DLD1 (cell line): ENCODE data around the gene DNAJC1.
"Not testable (repeated sequence)": the region's sequence is repeated elsewhere in the genome, so short reads cannot be mapped to it uniquely, and the experiment has no call there.

Source experiments
- in situ Hi-C: cut with HindIII; loops from 2 replicates; pipeline ENCODE4 v1.10.0; 2017; ENCODE audit warnings: low sequenced_read_pairs

Gene DNAJC1

DNA sequence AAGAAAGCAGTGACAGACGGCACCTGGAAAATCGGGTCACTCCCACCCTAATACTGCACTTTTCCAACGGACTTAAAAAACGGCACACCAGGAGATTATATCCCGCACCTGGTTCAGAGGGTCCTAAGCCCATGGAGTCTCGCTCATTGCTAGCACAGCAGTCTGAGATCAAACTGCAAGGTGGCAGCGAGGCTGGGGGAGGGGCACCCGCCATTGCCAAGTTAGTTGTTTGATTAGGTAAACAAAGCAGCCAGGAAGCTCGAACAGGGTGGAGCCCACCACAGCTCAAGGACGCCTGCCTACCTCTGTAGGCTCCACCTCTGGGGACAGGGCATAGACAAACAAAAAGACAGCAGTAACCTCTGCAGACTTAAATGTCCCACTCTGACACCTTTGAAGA lies 169.0 kb downstream of the DNAJC1 start:
- in situ Hi-C loops: not testable (repeated sequence)

DNA sequence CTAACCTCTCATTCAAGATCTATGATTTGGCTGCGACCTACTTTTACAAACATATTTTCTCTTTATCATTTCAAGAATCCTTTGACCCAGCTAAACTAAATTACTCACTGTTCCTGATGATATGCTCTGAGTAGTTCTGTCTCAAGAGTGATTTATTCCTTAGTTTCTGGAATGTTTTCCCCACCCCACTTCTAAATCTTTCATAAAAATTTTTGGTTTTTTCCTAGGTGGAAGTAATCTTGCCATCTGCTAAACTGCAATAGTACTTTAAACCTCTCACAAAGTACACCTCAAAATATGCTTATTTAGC lies 170.8 kb downstream of the DNAJC1 start:
- in situ Hi-C loops: no loop called here

DNA sequence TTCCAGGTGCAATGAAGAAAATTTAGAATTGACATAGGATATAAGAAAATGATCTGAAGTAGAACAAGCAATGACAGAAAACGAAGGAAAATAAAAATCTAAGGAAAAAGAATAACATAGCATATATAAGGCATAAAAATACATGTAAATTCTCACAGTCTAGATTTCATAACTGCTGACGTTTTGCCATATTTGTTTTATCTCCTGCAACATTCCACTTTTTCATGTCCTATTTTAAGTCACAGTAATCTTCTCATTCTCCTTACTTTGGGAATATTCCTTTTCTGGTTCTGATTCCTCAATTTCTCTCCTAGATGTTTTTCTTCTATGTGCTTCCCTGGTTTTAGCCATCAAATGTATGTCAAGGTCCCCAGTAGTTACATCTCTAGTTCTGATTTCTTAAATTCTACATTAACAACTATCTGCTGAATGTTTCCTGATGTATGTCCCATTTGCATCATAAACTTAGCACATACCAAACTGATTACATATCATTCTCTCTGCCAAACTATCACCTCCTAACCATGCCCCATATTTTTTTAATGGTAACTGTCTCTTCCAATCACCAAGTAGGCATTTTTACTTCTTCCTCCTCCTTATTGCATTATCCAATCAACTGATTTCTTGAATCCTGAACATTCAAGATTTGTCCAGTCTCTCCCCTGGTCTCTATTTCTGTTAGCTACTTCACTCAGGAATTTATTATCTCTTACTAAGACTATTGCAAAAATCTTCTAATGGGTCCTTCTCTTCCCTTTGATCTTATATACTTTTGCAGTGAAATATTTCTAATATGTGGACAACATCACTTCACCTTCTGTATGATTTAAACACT lies 171.3 kb downstream of the DNAJC1 start:
- in situ Hi-C loops: no loop called here

DNA sequence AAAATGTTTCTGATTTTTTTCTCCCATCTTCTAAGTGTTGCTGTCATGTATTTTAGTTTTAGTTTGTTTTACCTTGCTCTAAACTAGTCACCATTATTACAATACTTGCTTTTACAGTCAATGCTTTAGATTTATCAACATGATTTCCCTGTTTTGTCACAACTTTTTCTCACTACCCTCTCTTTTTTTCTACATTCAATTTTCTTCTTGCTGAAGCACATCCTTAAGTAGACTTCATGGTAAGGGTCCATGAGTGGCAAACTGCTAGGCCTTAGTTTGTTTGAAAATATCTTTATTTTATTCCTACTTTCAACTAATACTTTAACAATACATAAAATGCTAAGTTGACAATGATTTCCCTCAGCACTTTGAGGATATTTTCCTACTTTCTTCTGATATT lies 173.5 kb downstream of the DNAJC1 start:
- in situ Hi-C loops: no loop called here

DNA sequence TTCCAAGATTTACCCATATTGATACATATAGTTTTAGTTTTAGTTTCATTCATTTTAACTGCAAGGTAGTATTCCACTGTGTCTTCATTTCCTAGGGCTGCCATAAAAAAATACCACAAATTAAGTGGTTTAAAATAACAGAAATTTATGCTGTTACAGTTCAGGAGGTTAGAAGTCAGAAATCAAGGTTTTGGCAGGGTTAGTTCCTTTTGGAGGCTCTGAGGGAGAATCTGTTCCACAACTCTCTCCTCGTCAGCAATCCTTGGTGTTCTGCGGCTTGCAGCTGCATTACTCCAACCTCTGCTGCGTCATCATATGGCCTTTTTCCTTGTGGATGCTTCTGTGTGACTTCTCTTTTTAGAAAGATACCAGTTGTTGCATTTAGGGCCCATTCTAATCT lies 176.2 kb downstream of the DNAJC1 start:
- in situ Hi-C loops: no loop called here

DNA sequence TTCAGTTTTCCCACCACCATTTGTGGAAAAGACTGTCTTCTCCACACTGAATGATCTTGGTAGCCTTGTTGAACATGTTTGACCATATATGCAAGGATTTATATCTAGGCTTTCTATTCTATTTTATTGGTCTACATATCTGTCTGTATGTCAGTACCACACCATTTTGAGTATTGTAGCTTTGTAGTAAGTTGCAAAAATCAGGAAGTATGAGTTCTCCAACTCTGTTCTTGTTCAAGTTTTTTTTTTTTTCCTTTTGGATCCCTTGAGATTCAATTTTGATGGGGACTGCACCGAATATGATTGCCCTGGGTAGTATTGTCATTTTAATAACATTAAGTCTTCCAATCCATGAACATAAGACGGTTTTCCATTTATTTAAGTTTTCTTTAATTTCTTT lies 176.8 kb downstream of the DNAJC1 start:
- in situ Hi-C loops: no loop called here

DNA sequence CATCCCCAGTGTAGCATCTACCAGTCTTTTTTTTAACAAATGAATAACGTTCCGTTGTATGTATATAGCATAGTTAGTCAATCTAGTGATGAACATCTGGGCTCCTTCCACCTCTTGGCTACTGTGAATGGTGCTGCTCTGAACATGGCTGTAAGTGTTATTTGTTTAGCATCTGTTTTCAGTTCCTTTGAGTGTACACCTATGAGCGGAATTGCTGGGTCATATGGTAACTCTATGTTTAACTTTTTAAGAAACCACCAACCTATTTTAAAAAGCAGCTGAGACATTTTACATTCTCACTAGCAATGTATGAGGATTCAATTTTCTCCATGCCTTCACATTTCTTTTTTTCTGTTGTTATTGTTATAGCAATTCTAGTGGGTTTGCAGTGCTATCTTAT lies 178.2 kb downstream of the DNAJC1 start:
- in situ Hi-C loops: no loop called here

DNA sequence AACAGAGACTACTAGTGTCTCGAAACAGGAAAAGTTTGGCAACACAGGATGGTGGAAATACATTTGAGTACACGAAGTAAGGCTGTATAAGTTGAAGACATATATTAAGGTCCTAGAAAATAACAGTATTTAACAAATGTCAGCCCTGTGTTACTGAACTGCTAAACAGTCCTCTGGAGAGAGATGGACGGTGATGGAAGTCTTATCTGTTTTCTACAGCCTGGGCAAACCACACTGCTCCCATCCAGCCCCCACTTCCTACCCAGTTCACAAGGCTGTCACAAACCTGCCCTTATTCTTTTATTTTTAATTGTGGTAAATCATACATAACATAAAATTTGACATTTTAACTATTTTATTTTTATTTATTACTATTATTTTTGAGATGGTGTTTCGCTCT lies 179.1 kb downstream of the DNAJC1 start:
- in situ Hi-C loops: no loop called here

DNA sequence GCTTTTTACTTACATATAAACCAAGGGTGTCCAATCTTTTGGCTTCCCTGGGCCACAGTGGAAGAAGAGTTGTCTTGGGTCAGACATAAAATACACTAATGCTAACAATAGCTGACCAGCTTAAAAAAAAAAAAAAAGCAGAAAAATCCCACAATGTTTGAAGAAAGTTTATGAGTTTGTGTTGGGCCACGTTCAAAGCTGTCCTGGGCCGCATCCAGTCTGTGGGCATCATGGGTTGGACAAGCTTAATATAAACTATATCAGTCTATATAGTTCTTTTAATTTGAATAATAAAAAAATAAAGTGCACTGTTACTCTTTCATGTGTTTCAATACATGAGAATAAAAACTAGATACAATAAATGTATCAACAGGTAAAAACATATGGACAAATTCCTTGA lies 179.9 kb downstream of the DNAJC1 start:
- in situ Hi-C loops: no loop called here

DNA sequence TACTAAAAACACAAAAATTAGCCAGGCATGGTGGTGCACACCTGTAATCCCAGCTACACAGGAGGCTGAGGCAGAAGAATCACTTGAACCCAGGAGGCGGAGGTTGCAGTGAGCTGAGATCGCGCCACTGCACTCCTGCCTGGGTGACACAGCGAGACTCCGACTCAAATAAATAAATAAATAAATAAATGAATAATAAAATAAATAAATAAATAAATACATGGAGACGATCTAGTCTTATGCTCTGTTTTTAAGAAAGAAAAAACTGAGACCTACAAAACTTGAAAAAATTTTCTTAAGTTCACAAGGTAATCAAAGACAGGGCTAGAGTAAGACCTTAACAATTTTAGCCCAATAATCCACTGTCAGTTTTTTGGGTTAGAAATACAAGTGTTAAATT lies 181.3 kb downstream of the DNAJC1 start:
- in situ Hi-C loops: not testable (repeated sequence)

DNA sequence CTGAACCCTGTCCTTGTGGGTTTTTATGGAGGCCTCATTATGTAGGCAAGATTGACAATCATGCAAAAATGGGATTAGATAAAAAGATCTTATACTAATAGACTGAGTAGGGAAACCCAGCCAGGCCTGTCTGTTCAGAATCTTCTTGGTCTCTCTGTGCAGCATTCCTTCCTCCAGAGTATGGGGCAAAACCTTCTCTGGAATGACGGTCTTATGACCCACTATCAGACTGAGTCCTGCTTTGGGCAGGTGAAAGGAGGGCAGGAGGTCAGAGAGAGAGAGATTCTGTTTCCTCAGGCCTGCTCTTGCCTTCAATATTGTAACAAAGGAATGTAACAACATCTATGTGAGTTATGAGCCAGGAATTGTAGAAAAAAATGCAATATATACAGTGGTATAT lies 182.6 kb downstream of the DNAJC1 start:
- in situ Hi-C loops: no loop called here

DNA sequence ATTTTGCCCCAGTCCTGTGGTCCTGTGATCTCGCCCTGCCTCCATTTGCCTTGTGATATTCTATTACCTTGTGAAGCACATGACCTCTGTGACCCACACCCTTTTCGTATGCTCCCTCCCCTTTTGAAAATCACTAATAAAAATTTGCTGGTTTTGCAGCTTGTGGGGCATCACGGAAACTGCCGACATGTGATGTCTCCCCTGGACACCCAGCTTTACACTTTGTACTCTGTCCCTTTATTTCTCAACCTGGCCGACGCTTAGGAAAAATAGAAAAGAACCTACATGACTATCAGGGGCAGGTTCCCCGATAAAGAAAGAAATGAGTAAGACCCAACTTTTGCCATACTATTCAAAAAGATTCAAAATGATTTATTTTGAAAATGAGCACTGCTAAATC lies 185.1 kb downstream of the DNAJC1 start:
- in situ Hi-C loops: not testable (repeated sequence)

DNA sequence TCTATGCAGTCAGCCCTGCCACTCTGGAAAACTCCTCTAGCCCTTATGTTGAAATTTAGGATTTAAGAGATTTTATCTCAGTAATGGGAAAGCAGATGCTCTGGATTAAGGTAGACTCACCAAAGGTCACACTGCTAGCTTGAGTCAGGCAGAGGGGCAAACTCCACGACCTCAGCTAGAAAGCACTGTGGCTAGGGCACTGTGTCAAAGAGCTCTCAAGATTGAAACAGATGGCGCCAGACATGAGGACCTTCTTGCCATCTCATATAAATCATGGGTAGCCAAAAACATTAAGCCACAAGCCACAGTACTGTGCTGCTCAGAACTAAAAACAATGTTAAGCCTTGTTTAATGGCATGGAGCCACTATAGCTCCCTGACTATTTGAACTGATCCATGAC lies 188.7 kb downstream of the DNAJC1 start:
- in situ Hi-C loops: no loop called here

DNA sequence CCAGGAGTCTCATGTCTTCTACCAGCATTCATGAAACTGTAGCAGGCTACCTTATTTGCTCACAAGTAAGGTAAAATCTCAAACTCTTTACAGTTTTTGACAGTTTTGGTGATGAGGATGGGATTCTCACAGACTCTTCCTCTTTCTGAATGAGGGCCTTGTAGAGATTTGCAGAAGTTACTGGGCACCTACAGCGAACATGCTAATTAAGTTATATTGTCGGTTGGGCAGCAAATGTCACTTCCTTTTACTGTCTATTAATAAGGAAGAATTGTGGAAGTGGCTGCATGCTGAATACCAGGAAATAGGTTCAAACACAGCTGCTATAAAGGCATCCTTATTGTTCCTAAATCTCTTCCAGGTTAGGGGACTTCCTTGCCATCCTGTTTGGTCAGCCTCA lies 189.6 kb downstream of the DNAJC1 start:
- in situ Hi-C loops: no loop called here

DNA sequence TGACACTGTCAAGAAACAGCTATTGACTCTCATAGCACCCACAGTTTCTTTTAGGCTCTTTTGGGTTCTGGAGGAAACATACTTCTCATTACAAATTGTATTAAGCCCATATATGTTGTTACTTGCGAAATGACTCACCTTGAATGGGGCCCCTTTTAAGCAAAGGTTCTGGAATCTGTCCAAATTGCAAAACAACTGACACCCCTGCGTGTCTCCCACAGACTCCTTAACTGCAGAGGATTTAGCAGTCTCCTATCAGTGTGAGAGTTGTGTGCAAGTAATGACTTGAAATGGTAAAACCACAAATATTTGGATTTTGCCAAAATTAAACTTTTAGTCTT lies 192.3 kb downstream of the DNAJC1 start:
- in situ Hi-C loops: no loop called here

DNA sequence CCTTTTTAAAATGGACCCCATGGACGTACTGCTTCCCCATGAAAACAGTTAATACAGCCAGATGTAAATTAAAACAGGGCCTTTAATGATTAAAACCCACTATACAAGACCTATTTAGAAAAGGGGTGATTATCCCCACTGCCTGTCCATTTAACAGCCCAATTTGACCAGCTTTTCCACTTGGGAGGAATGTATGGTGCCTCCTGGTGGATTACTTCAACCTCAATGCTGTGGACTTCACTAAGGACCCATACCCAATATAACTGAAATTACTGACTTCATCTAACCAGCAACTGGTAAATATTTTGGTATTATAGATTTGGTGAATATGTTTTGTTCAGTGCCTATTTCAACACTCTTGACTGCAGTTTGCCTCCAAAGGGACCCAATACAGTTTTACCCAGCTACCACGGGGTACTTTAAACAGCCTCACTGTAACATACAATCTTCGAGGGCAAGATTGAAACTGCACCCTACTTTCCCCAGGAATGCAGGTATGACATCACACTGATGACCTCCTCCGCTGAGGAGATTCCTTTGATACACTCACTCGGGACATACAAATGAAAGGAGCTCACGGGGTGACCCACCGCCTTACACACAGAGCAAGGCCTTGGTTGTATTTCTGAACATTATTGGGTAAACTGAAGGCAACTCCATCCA lies 192.8 kb downstream of the DNAJC1 start:
- in situ Hi-C loops: no loop called here

DNA sequence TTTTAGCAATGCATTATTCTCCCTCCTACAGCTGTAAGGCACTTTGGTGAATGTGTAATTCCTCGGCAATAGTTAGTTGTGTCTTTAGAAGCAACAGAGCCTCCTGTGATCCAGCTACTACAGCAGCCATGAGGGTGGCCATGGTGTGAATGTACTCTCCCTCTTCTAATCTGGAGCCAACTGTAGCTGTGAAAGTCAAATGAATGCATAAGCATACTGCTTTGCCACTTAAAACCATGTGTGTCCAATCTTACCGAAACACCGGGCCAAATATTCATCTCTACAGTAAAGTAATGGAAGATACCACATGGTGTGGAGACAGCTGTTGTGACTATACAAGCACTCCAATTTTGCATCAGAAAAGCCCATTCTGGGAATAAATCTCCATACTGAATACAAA lies 195.0 kb downstream of the DNAJC1 start:
- in situ Hi-C loops: no loop called here

DNA sequence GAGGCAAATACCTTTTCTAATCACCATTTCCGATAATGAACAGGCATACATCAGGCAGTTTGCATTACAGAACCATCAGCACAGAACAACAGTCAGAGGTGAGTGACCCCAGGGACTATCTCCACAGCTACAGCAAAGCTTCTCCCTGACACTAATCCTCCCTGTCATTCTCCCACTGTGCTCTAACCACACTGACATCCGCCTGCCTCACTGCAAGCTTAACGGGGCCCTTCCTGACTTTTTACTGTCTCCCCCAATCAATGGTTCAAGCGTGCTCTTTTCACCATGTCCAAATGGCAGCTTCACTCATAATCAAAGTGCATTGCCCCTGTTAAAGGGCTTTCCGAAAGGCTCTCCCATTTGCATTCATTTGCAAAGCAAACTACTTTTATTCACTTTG lies 196.3 kb downstream of the DNAJC1 start:
- in situ Hi-C loops: no loop called here

DNA sequence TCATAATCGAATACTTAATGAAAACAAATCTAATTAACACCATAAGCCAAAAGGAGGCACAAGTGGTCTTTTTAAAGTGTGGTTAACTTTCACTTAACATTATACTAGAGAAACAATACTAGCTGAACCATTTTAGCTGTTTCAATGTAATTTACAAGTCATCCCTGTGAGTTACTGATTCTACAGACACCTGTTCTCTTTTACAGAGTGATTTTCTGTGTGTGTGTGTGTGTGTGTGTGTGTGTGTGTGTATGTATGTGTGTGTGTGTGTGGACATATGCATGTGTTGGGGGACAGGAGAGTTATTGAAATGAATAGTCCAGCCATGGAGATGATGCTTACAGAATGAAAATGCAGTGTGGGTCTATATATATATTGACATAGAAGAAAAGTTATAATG lies 200.2 kb downstream of the DNAJC1 start:
- in situ Hi-C loops: no loop called here

DNA sequence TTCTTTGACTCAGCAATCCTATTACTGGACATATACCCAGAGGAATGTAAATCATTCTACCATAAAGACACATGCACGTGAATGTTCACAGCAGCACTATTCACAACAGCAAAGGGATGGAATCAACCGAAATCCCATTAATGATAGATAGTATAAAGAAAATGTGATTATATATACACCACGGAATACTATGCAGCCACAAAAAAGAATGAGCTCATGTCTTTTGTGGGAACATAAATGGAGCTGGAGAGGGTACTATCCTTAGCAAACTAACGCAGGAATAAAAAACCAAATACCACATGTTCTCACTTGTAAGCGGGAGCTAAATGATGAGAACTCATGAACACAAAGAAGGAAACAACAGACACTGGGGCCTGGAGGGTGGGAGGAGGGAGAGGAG lies 201.9 kb downstream of the DNAJC1 start:
- in situ Hi-C loops: no loop called here

DNA sequence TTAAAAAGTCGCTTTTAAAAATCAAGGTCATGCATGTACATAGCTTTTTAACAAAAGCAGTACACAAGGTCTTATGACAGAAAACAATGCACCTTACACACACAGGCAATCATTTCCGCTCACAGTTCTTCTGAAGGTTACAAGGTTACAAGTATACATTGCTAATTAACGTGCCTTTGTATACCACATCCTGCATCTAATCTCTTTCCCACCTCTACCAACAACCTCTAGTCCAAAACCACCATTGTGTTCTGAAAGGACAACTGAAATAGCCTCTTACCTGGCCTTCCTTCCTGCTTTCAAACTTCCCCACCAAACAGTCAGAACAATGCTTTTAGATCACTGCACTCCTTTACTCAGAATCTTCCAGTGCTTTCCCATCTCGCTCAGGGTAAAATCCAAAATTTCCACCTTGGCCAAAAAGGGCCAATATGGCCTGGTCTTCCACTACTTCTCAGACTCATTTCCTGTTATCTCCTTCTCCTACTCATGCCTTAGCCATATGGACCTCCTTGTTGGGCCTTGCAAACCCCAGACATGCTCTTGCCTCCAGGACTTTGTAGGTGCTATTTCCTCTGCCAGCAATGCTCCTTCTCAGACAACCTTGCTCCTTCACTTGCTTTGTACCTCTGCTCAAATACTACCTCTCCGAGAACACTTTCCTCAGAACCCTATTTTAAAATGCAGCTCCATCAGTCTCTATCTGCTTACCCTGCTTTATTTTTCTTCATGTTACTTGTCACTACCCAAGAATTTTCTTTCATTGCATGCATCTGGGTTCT lies 205.4 kb downstream of the DNAJC1 start:
- in situ Hi-C loops: no loop called here

DNA sequence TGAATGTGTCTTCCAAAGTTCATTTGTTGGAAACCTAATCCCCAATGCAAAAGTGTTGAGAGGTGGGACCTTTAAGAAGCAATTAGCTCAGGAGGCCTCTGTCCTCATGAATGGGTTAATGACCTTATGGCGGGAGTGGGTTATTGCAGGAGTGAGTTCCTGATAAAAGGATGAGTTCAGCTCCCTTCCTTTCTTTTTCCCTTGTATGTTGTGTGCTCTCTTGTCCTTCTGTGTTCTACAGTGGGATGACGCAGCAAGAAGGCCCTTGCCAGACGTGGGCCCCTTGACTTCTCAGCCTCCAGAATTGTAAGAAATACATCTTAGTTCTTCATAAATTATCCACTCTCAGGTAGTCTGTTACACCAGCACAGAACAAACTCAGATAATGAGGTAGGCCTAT lies 206.0 kb downstream of the DNAJC1 start:
- in situ Hi-C loops: no loop called here
